H1 (cell line): ENCODE measurements around the gene IL1RAP. TPM values are rescaled to one million over a fixed set of nuclear protein-coding genes. Genes with fewer than 3 reads are reported as not detected.

Source experiments
- ASH2L ChIP-seq: fragments of 200-600, 300-600 bp; sonication (generic); IDR thresholded peaks from one replicate; pipeline ENCODE4 v1.7.1; 2017; ENCODE audit warnings: low read length
- JUN ChIP-seq: IDR thresholded peaks from 2 replicates; pipeline ENCODE4 v1.6.1; 2011; ENCODE audit warnings: low read depth, mild to moderate bottlenecking, improper control_type of control experiment, low read length
- PHF8 ChIP-seq: fragments of 200-600 bp; sonication (generic); conservative IDR thresholded peaks from 2 replicates; pipeline ENCODE4 v1.7.1; 2012; ENCODE audit warnings: low read depth, mild to moderate bottlenecking, inconsistent platforms, low read length, moderate library complexity
- RAD21 ChIP-seq, 2 experiments: IDR thresholded peaks in 1 of 2; conservative IDR thresholded peaks in 1 of 2; 2 replicates each; pipeline ENCODE4 v1.6.1; 2011; ENCODE audit warnings: low read depth in 2 of 2, low read length in 2 of 2, improper control_type of control experiment in 1 of 2, inconsistent platforms in 1 of 2, mild to moderate bottlenecking in 1 of 2, moderate library complexity in 1 of 2
- RNF2 ChIP-seq: fragments of 200-900, 300-1000 bp; sonication (generic); IDR thresholded peaks from 2 replicates; pipeline ENCODE4 v1.7.1; 2016; ENCODE audit warnings: borderline replicate concordance, low read depth, mild to moderate bottlenecking, antibody characterized with exemption, low read length; ENCODE audit not compliant: poor library complexity, severe bottlenecking; ENCODE audit errors: missing control alignments
- polyA plus RNA-seq, 7 experiments: library from polyadenylated mRNA; depleted of rRNA in 3 of 7; stranded (reverse) in 5 of 7; unstranded in 2 of 7; fragments of >200 nt in 5 of 7; fragments of 200-250 nt in 2 of 7; gene quantifications; 1 replicate in 5 of 7; 2 replicates in 1 of 7; 4 replicates in 1 of 7; pipeline versions ENCODE4 v1.2.1 to v1.2.3, GENCODE V29; 2011 to 2013; ENCODE audit warnings: missing spikeins in 2 of 7, mixed read lengths in 2 of 7
- total RNA-seq: library from RNA; stranded (reverse); fragmentation: NEBNext Ultra II Directional; extraction: Animal tissue kit (Norgen Biotek cat#: 25700); gene quantifications from 2 replicates; pipeline ENCODE4 v1.2.1, GENCODE V29; 2021
- TF ChIP-seq, protein P1 (sequence below), 3 experiments: IDR thresholded peaks; 1 replicate in 2 of 3; 2 replicates in 1 of 3; pipeline versions ENCODE4 v1.5.1 to v1.6.1; 2011; ENCODE audit warnings: low read length in 3 of 3, mild to moderate bottlenecking in 3 of 3, inconsistent platforms in 2 of 3, low read depth in 1 of 3, moderate library complexity in 1 of 3; ENCODE audit not compliant: insufficient read depth in 1 of 3; ENCODE audit errors: control extremely low read depth in 1 of 3

The IL1RAP gene
- total and polyA plus RNA-seq, 2 of the 8 experiments (the other 6 are each of a cell fraction or from before 2014, with no cell fraction given): 2.4 to 3.9 TPM

- TF ChIP-seq, protein P1, sequence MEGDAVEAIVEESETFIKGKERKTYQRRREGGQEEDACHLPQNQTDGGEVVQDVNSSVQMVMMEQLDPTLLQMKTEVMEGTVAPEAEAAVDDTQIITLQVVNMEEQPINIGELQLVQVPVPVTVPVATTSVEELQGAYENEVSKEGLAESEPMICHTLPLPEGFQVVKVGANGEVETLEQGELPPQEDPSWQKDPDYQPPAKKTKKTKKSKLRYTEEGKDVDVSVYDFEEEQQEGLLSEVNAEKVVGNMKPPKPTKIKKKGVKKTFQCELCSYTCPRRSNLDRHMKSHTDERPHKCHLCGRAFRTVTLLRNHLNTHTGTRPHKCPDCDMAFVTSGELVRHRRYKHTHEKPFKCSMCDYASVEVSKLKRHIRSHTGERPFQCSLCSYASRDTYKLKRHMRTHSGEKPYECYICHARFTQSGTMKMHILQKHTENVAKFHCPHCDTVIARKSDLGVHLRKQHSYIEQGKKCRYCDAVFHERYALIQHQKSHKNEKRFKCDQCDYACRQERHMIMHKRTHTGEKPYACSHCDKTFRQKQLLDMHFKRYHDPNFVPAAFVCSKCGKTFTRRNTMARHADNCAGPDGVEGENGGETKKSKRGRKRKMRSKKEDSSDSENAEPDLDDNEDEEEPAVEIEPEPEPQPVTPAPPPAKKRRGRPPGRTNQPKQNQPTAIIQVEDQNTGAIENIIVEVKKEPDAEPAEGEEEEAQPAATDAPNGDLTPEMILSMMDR (IDR thresholded peaks at IDR 0.05; ENCODE audit: control extremely low read depth in 1 of 3, insufficient read depth in 1 of 3, low read depth in 1 of 3, low read length in 3 of 3): no peak
- TF ChIP-seq JUN: no peak
- TF ChIP-seq PHF8: no peak
- TF ChIP-seq RNF2: no peak
- no peak for TF ChIP-seq ASH2L
- TF ChIP-seq RAD21 (IDR thresholded peaks at IDR 0.05 in 1 of 2, conservative IDR thresholded peaks at IDR 0.05 in 1 of 2; ENCODE audit: low read depth in 2 of 2, low read length in 2 of 2): no peak
These were observed 24.4 kb downstream of the IL1RAP start (continued) for GRCh38 chr3:190538288-190538687.
